Neural cell (in vitro differentiated cells): Measurements from ENCODE around the gene CDHR2. TPM values are rescaled to one million over a fixed set of nuclear protein-coding genes. Genes with fewer than 3 reads are reported as not detected.

Experiments used
- H2AFZ ChIP-seq: fragments of 200-600, 300-800 bp; sonication (generic), shearing (Covaris generic); 2 replicates; pipeline ENCODE4 v1.6.0; 2014; ENCODE audit warnings: low read depth, mild to moderate bottlenecking, antibody characterized with exemption, low read length, moderate library complexity
- H3F3A ChIP-seq: fragments of 200-600 bp; shearing (Covaris generic); 2 replicates; pipeline ENCODE4 v1.6.1; 2016; ENCODE audit warnings: mild to moderate bottlenecking, moderate library complexity, mixed read lengths, antibody characterized with exemption, low read length; ENCODE audit not compliant: insufficient read depth, poor library complexity, severe bottlenecking
- H3K27ac ChIP-seq: fragments of 200-600, 300-800 bp; sonication (generic), shearing (Covaris generic); 2 replicates; pipeline ENCODE4 v1.5.1; 2014; ENCODE audit warnings: mild to moderate bottlenecking, low read length, moderate library complexity
- H3K27me3 ChIP-seq: fragments of 300-800, 200-600 bp; sonication (generic), shearing (Covaris generic); 2 replicates; pipeline ENCODE4 v1.6.0; 2014; ENCODE audit warnings: mild to moderate bottlenecking, low read depth, low read length, moderate library complexity; ENCODE audit not compliant: insufficient read depth
- H3K36me3 ChIP-seq: fragments of 300-800, 200-600 bp; sonication (generic), shearing (Covaris generic); 2 replicates; pipeline ENCODE4 v1.5.1; 2014; ENCODE audit warnings: mild to moderate bottlenecking, antibody characterized with exemption, low read length, moderate library complexity; ENCODE audit not compliant: insufficient read depth
- H3K4me2 ChIP-seq: fragments of 300-800, 200-600 bp; sonication (generic), shearing (Covaris generic); 2 replicates; pipeline ENCODE4 v1.6.0; 2014; ENCODE audit warnings: mild to moderate bottlenecking, low read length
- H3K4me3 ChIP-seq: fragments of 300-800, 200-600 bp; sonication (generic), shearing (Covaris generic); 2 replicates; pipeline ENCODE4 v1.5.1; 2014; ENCODE audit warnings: mild to moderate bottlenecking, low read length, moderate library complexity
- H3K79me2 ChIP-seq: fragments of 200-600 bp; shearing (Covaris generic); replicated peaks from 2 replicates; pipeline ENCODE4 v1.6.0; 2014; ENCODE audit warnings: mild to moderate bottlenecking, low read length, moderate library complexity; ENCODE audit not compliant: insufficient read depth
- H3K9ac ChIP-seq: fragments of 300-800, 200-600 bp; sonication (generic), shearing (Covaris generic); 2 replicates; pipeline ENCODE4 v1.6.1; 2016; ENCODE audit warnings: mild to moderate bottlenecking, low read length, mixed read lengths
- H3K9me2 ChIP-seq: fragments of 200-600 bp; shearing (Covaris generic); 2 replicates; pipeline ENCODE4 v1.6.1; 2016; ENCODE audit warnings: mild to moderate bottlenecking, low read length, mixed read lengths; ENCODE audit not compliant: insufficient read depth
- H3K9me3 ChIP-seq: fragments of 200-600, 300-800 bp; sonication (generic), shearing (Covaris generic); 2 replicates; pipeline ENCODE4 v1.6.1; 2016; ENCODE audit warnings: mild to moderate bottlenecking, mixed run types, low read length, moderate library complexity, mixed read lengths
- H4K20me1 ChIP-seq: fragments of 200-600 bp; shearing (Covaris generic); 2 replicates; pipeline ENCODE4 v1.6.1; 2016; ENCODE audit warnings: mild to moderate bottlenecking, mixed run types; ENCODE audit not compliant: insufficient read depth
- CTCF ChIP-seq: fragments of 450-650 bp; IDR thresholded peaks from 2 replicates; pipeline ENCODE4 v1.5.1; 2014; ENCODE audit warnings: antibody characterized with exemption, mild to moderate bottlenecking, moderate library complexity; ENCODE audit not compliant: poor library complexity, severe bottlenecking
- POLR2AphosphoS5 ChIP-seq: IDR thresholded peaks from 2 replicates; pipeline ENCODE4 v1.6.1; 2012
- RAD21 ChIP-seq: fragments of 450-650 bp; conservative IDR thresholded peaks from 2 replicates; pipeline ENCODE4 v1.6.1; 2014; ENCODE audit warnings: antibody characterized with exemption, mild to moderate bottlenecking, moderate library complexity
- REST ChIP-seq: IDR thresholded peaks from 2 replicates; pipeline ENCODE4 v1.6.1; 2012; ENCODE audit warnings: borderline replicate concordance
- SMC3 ChIP-seq: fragments of 450-650 bp; conservative IDR thresholded peaks from 2 replicates; pipeline ENCODE4 v1.6.1; 2014; ENCODE audit warnings: antibody characterized with exemption, mild to moderate bottlenecking, moderate library complexity; ENCODE audit not compliant: poor library complexity
- TAF1 ChIP-seq: IDR thresholded peaks from 2 replicates; pipeline ENCODE4 v1.6.1; 2012; ENCODE audit warnings: low read depth
- polyA plus RNA-seq: library from polyadenylated mRNA; depleted of rRNA; stranded (reverse); fragments of >200 nt; gene quantifications from 2 replicates; pipeline ENCODE4 v1.2.3, GENCODE V29; 2014

The CDHR2 gene
- polyA plus RNA-seq, 1 donor from 2014 or later: 1.0 TPM

- Histone ChIP-seq H3K27me3 (no peaks in the 10 kb centered on the region), H3F3A (no peaks in the 10 kb centered on the region), H3K27ac (no peak overlapping the region), H3K9me3 (no peaks in the 10 kb centered on the region), H3K4me2 (no peak overlapping the region), H3K36me3 (no peaks in the 10 kb centered on the region), H3K79me2 (no peaks in the 10 kb centered on the region), H3K9me2 (no peaks in the 10 kb centered on the region), H3K4me3 (no peak overlapping the region), H4K20me1 (no peaks in the 10 kb centered on the region), H3K9ac (no peak overlapping the region), H2AFZ (no peak overlapping the region)
- peak; percentile 62 for TF ChIP-seq SMC3
- no peak for TF ChIP-seq TAF1
- no peak for TF ChIP-seq REST
- peak; percentile 58 for TF ChIP-seq CTCF
- peak; percentile 48 for TF ChIP-seq RAD21
Observed at GRCh38 chr5:176573564-176574296, 24.6 kb downstream of the CDHR2 start.

GRCh38 chr5:176574297-176574591 is 25.1 kb downstream of the CDHR2 start:
- Histone ChIP-seq H2AFZ (no peak overlapping the region), H3K9me2 (no peaks in the 10 kb centered on the region), H4K20me1 (no peaks in the 10 kb centered on the region), H3K27me3 (no peaks in the 10 kb centered on the region), H3K9me3 (no peaks in the 10 kb centered on the region), H3K9ac (no peak overlapping the region), H3K36me3 (no peaks in the 10 kb centered on the region), H3K79me2 (no peaks in the 10 kb centered on the region), H3K4me2 (no peak overlapping the region), H3K27ac (no peak overlapping the region), H3F3A (no peaks in the 10 kb centered on the region), H3K4me3 (no peak overlapping the region)
- no peak for TF ChIP-seq TAF1
- no peak for TF ChIP-seq CTCF
- peak; percentile 40 for TF ChIP-seq SMC3
- no peak for TF ChIP-seq POLR2AphosphoS5
